Subcutaneous preadipocyte (primary cell): Measurements from ENCODE around the gene TERT. TPM values are rescaled to one million over a fixed set of nuclear protein-coding genes. Genes with fewer than 3 reads are reported as not detected.

Experiments used
- small RNA-seq: library from RNA; depleted of rRNA; stranded (forward); fragments of <200 nt; gene quantifications from one replicate; pipeline ENCODE3, GENCODE V24; 2012
- total RNA-seq: library from RNA; depleted of rRNA; stranded (reverse); fragments of >200 nt; gene quantifications from 2 replicates; pipeline ENCODE4 v1.2.3, GENCODE V29; 2012

The TERT gene
- total RNA-seq, result not detected in 2 replicates

DNA sequence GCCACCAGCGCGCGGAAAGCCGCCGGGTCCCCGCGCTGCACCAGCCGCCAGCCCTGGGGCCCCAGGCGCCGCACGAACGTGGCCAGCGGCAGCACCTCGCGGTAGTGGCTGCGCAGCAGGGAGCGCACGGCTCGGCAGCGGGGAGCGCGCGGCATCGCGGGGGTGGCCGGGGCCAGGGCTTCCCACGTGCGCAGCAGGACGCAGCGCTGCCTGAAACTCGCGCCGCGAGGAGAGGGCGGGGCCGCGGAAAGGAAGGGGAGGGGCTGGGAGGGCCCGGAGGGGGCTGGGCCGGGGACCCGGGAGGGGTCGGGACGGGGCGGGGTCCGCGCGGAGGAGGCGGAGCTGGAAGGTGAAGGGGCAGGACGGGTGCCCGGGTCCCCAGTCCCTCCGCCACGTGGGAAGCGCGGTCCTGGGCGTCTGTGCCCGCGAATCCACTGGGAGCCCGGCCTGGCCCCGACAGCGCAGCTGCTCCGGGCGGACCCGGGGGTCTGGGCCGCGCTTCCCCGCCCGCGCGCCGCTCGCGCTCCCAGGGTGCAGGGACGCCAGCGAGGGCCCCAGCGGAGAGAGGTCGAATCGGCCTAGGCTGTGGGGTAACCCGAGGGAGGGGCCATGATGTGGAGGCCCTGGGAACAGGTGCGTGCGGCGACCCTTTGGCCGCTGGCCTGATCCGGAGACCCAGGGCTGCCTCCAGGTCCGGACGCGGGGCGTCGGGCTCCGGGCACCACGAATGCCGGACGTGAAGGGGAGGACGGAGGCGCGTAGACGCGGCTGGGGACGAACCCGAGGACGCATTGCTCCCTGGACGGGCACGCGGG, at the start of gene TERT:
Gene TERT, minus strand, starts transcription at position 234 of the 815 bp plus-strand sequence. Its CDS starts 79 bp downstream, at position 155.

GRCh38 chr5:1225081-1225480, 69.8 kb downstream of the TERT start, which contains the start of gene SLC6A18:
SLC6A18 (plus strand) TSS chr5:1225381; CDS start chr5:1225478, 97 bp downstream.

Small RNAs within 50 kb of the gene (small RNA-seq; reads per million reads assigned to genes)
- not detected for gene MIR4457

Other genes starting within 250 kb of the TERT start
- 7.0 and 11.8 TPM in 2 replicates for gene SLC12A7, start 183.0 kb downstream of the TERT start, total RNA-seq
- gene SLC6A19, start 93.5 kb downstream of the TERT start, total RNA-seq, result not detected in 2 replicates
- not detected in 2 replicates for gene SLC6A18, start 69.7 kb downstream of the TERT start, total RNA-seq
- gene CLPTM1L, start 50.0 kb upstream of the TERT start, total RNA-seq, result 141 and 179 TPM in 2 replicates
- under 0.01 TPM in 1 of 2 replicates, not detected in the other for gene SLC6A3, start 150.4 kb upstream of the TERT start, total RNA-seq
- gene LPCAT1, start 228.9 kb upstream of the TERT start, total RNA-seq, result 44.1 and 55.5 TPM in 2 replicates